Body of pancreas (tissue), 4 donors: ENCODE measurements around the gene CCDC57.

Experiments used
- CTCF ChIP-seq, 7 experiments: fragments of 450-650 bp in 4 of 7; fragments of 200-600 bp in 3 of 7; sonication (generic) in 3 of 7; IDR thresholded peaks; one replicate each; pipeline ENCODE4 v1.5.1; 2016 to 2019; ENCODE audit warnings: antibody characterized with exemption in 7 of 7
- POLR2A ChIP-seq, 3 donors: fragments of 450-650 bp; IDR thresholded peaks; one replicate each; pipeline ENCODE4 v1.6.1; 2016; ENCODE audit warnings: antibody characterized with exemption in 3 of 3, mild to moderate bottlenecking in 2 of 3

- TF ChIP-seq CTCF (IDR thresholded peaks at IDR 0.05): no peak
- TF ChIP-seq POLR2A (IDR thresholded peaks at IDR 0.05): no peak
Measured at GRCh38 chr17:82100502-82101298, 111.9 kb downstream of the CCDC57 start.
